ENCODE data around the gene HOXA11. TPM values are rescaled to one million over a fixed set of nuclear protein-coding genes. Genes with fewer than 3 reads are reported as not detected.

The HOXA11 gene
- polyA plus RNA-seq, 3 donors from 2014 or later: not detected

GRCh38 chr7:27184337-27185012 is 557 bp downstream of the HOXA11 start:
- H3K27ac Mint-ChIP-seq: peak overlapping the region in 3 of 6 donors; percentile 15 to 65 (median 40)
- H3K36me3 Mint-ChIP-seq: peaks cover 0 to 5% (median 0%) of the 10 kb centered on the region in 3 donors
- H3K4me1 Mint-ChIP-seq: peaks cover 55 to 61% of the 10 kb centered on the region in 2 donors
- peak in 2 of 3 donors; percentile 45 to 55 for DNase-seq
- H3K4me3 Mint-ChIP-seq: peak overlapping the region; percentile 81 to 96 (median 86)
- peaks cover 57 to 75% (median 71%) of the 10 kb centered on the region in 3 donors for H3K27me3 Mint-ChIP-seq (ENCODE audit: low read depth in 3 of 3)
- H3K9me3 Mint-ChIP-seq: peaks cover 0 to 1% (median 0%) of the 10 kb centered on the region in 6 donors

GRCh38 chr7:27183682-27184336 is 1.2 kb downstream of the HOXA11 start:
- no peak for DNase-seq
- Mint-ChIP-seq H3K27ac (peak overlapping the region in 2 of 6 donors; percentile 46 to 49), H3K27me3 (ENCODE audit: low read depth in 3 of 3) (peaks cover 53 to 75% (median 73%) of the 10 kb centered on the region in 3 donors), H3K4me3 (peak overlapping the region; percentile 75 to 90 (median 82)), H3K9me3 (peaks cover 0 to 1% (median 0%) of the 10 kb centered on the region in 6 donors), H3K4me1 (peaks cover 52 to 58% of the 10 kb centered on the region in 2 donors), H3K36me3 (peaks cover 0 to 8% (median 0%) of the 10 kb centered on the region in 3 donors)

- peak overlapping the region in 3 of 5 donors; percentile 82 to 90 (median 86) for H3K4me3 Mint-ChIP-seq
- peaks cover 0 to 1% (median 0%) of the 10 kb centered on the region in 6 donors for H3K9me3 Mint-ChIP-seq
- no peak for DNase-seq
- H3K36me3 Mint-ChIP-seq: peaks cover 0 to 8% (median 0%) of the 10 kb centered on the region in 3 donors
- peak overlapping the region in 1 of 6 donors; percentile 46 for H3K27ac Mint-ChIP-seq
- H3K27me3 Mint-ChIP-seq (ENCODE audit: low read depth in 3 of 3): peaks cover 48 to 68% (median 66%) of the 10 kb centered on the region in 3 donors
- H3K4me1 Mint-ChIP-seq: peaks cover 45 to 51% of the 10 kb centered on the region in 2 donors
These were observed 2.0 kb downstream of the HOXA11 start for GRCh38 chr7:27182861-27183681.

GRCh38 chr7:27182285-27182841 is 2.7 kb downstream of the HOXA11 start:
- Mint-ChIP-seq H3K4me3 (peak overlapping the region in 2 of 5 donors; percentile 49 to 52), H3K9me3 (peaks cover 0 to 1% (median 0%) of the 10 kb centered on the region in 6 donors), H3K27ac (no peak overlapping the region), H3K4me1 (peaks cover 38 to 44% of the 10 kb centered on the region in 2 donors), H3K36me3 (peaks cover 0 to 8% (median 0%) of the 10 kb centered on the region in 3 donors), H3K27me3 (ENCODE audit: low read depth in 3 of 3) (peaks cover 45 to 63% (median 61%) of the 10 kb centered on the region in 3 donors)
- no peak for DNase-seq

- Mint-ChIP-seq H3K4me3 (no peak overlapping the region), H3K9me3 (peaks cover 0 to 1% (median 0%) of the 10 kb centered on the region in 6 donors), H3K4me1 (peaks cover 35 to 38% of the 10 kb centered on the region in 2 donors), H3K27me3 (ENCODE audit: low read depth in 3 of 3) (peaks cover 42 to 58% (median 57%) of the 10 kb centered on the region in 3 donors), H3K36me3 (peaks cover 0 to 8% (median 0%) of the 10 kb centered on the region in 3 donors), H3K27ac (no peak overlapping the region)
- DNase-seq: no peak
These were observed 3.2 kb downstream of the HOXA11 start for GRCh38 chr7:27181795-27182275.

GRCh38 chr7:27180431-27181420 is 4.3 kb downstream of the HOXA11 start:
- peaks cover 0 to 8% (median 0%) of the 10 kb centered on the region in 3 donors for H3K36me3 Mint-ChIP-seq
- peaks cover 36 to 49% (median 49%) of the 10 kb centered on the region in 3 donors for H3K27me3 Mint-ChIP-seq (ENCODE audit: low read depth in 3 of 3)
- peaks cover 29 to 32% of the 10 kb centered on the region in 2 donors for H3K4me1 Mint-ChIP-seq
- no peak overlapping the region for H3K27ac Mint-ChIP-seq
- no peak for DNase-seq
- H3K9me3 Mint-ChIP-seq: peaks cover 0 to 1% (median 0%) of the 10 kb centered on the region in 6 donors
- H3K4me3 Mint-ChIP-seq: no peak overlapping the region

GRCh38 chr7:27179503-27180430 is 5.3 kb downstream of the HOXA11 start:
- Mint-ChIP-seq H3K27me3 (ENCODE audit: low read depth in 3 of 3) (peaks cover 27 to 40% (median 39%) of the 10 kb centered on the region in 3 donors), H3K36me3 (peaks cover 0 to 8% (median 0%) of the 10 kb centered on the region in 3 donors), H3K27ac (peak overlapping the region in 1 of 6 donors; percentile 46), H3K4me3 (peak overlapping the region; percentile 1 to 79 (median 66)), H3K9me3 (peaks cover 0 to 1% (median 0%) of the 10 kb centered on the region in 6 donors), H3K4me1 (peaks cover 21 to 23% of the 10 kb centered on the region in 2 donors)
- DNase-seq: peak; percentile 58 to 69 (median 67)

GRCh38 chr7:27179030-27179429 is 6.0 kb downstream of the HOXA11 start:
- peaks cover 0 to 1% (median 0%) of the 10 kb centered on the region in 6 donors for H3K9me3 Mint-ChIP-seq

GRCh38 chr7:27178366-27178765 is 6.7 kb downstream of the HOXA11 start:
- no peak overlapping the region for H3K4me3 Mint-ChIP-seq
- peaks cover 0 to 8% (median 0%) of the 10 kb centered on the region in 3 donors for H3K36me3 Mint-ChIP-seq
- DNase-seq: no peak
- peaks cover 0 to 1% (median 0%) of the 10 kb centered on the region in 6 donors for H3K9me3 Mint-ChIP-seq
- peaks cover 21 to 29% (median 26%) of the 10 kb centered on the region in 3 donors for H3K27me3 Mint-ChIP-seq (ENCODE audit: low read depth in 3 of 3)
- peaks cover 10 to 12% of the 10 kb centered on the region in 2 donors for H3K4me1 Mint-ChIP-seq
- no peak overlapping the region for H3K27ac Mint-ChIP-seq

More at GRCh38 chr7:27179030-27179429, 6.0 kb downstream of the HOXA11 start:
- Mint-ChIP-seq H3K36me3 (peaks cover 0 to 8% (median 0%) of the 10 kb centered on the region in 3 donors), H3K4me1 (peaks cover 16% of the 10 kb centered on the region in 2 donors), H3K27ac (no peak overlapping the region), H3K27me3 (ENCODE audit: low read depth in 3 of 3) (peaks cover 24 to 34% (median 33%) of the 10 kb centered on the region in 3 donors), H3K4me3 (no peak overlapping the region)
- no peak for DNase-seq

- H3K4me1 Mint-ChIP-seq: peaks cover 10 to 11% of the 10 kb centered on the region in 2 donors
- H3K27ac Mint-ChIP-seq: no peak overlapping the region
- H3K4me3 Mint-ChIP-seq: no peak overlapping the region
- H3K36me3 Mint-ChIP-seq: peaks cover 0 to 8% (median 0%) of the 10 kb centered on the region in 3 donors
- peaks cover 17 to 29% (median 21%) of the 10 kb centered on the region in 3 donors for H3K27me3 Mint-ChIP-seq (ENCODE audit: low read depth in 3 of 3)
- H3K9me3 Mint-ChIP-seq: peaks cover 0 to 1% (median 0%) of the 10 kb centered on the region in 6 donors
- no peak for DNase-seq
These were observed 7.2 kb downstream of the HOXA11 start for GRCh38 chr7:27177795-27178320.

Measured in immature natural killer cell (primary cell).